ENCODE measurements around the gene DHTKD1.
"Not testable (repeated sequence)": the region's sequence is repeated elsewhere in the genome, so short reads cannot be mapped to it uniquely, and the experiment has no call there.

Gene DHTKD1

GRCh38 chr10:12150163-12150562 is 81.4 kb downstream of the DHTKD1 start:
- no peak for DNase-seq

- no peak for DNase-seq
Measured at GRCh38 chr10:12154516-12154915, 85.8 kb downstream of the DHTKD1 start.

- no peak for DNase-seq
Measured at GRCh38 chr10:12156367-12157123, 87.8 kb downstream of the DHTKD1 start.

- no peak for DNase-seq
Measured at GRCh38 chr10:12158111-12158510, 89.4 kb downstream of the DHTKD1 start.

GRCh38 chr10:12160664-12161063 is 91.9 kb downstream of the DHTKD1 start:
- no peak for DNase-seq

GRCh38 chr10:12162927-12163326 is 94.2 kb downstream of the DHTKD1 start:
- DNase-seq = no peak

GRCh38 chr10:12164085-12164484 is 95.3 kb downstream of the DHTKD1 start:
- no peak for DNase-seq

GRCh38 chr10:12165036-12165435 is 96.3 kb downstream of the DHTKD1 start:
- DNase-seq = no peak

- DNase-seq = no peak
Measured at GRCh38 chr10:12165999-12166775, 97.4 kb downstream of the DHTKD1 start.

- not testable (repeated sequence) for DNase-seq
Measured at GRCh38 chr10:12171512-12171911, 102.8 kb downstream of the DHTKD1 start.
